Endothelial cell of umbilical vein (primary cell): ENCODE measurements around the gene RDX. TPM values are rescaled to one million over a fixed set of nuclear protein-coding genes. Genes with fewer than 3 reads are reported as not detected.

Source experiments
- BruUV-seq: library from RNA; stranded (reverse); fragments of 400-500 nt; replicated peaks from 2 replicates; lab custom pipeline; 2021; lab: Mats Ljungman, UMichigan
- CTCF ChIA-PET: fragments of 300-600, 350-600 bp; sonication (Branson Sonifier 250); formaldehyde crosslinking; loops from one replicate; lab custom pipeline; 2021; ENCODE audit warnings: antibody characterized with exemption, inconsistent platforms; lab: Charles Lee
- POLR2A ChIA-PET: fragments of 300-600, 350-600 bp; sonication (Branson Sonifier 250); formaldehyde crosslinking; loops from one replicate; lab custom pipeline; 2021; ENCODE audit warnings: antibody characterized with exemption, inconsistent platforms; lab: Charles Lee
- DNase-seq: peaks from one replicate; pipeline ENCODE4 v3.0.0-alpha.2; 2011; ENCODE audit warnings: low read depth, low spot score
- FAIRE-seq: peaks from 2 replicates; lab custom pipeline; 2011; peaks lifted over from hg19 to GRCh38; lab: Jason Lieb, UNC
- H2AFZ ChIP-seq: 2 replicates; pipeline ENCODE4 v1.6.0; 2012; ENCODE audit warnings: low read depth, low read length, control low read depth, inconsistent platforms
- H3K27ac ChIP-seq: 2 replicates; pipeline ENCODE4 v1.5.1; 2011; ENCODE audit warnings: low read depth, mild to moderate bottlenecking, control low read depth, low read length, moderate library complexity; ENCODE audit not compliant: insufficient read depth
- H3K27me3 ChIP-seq, 2 experiments: 2 replicates each; pipeline versions ENCODE4 v1.6.0 to v1.6.1; 2011; ENCODE audit warnings: low read length in 2 of 2, mixed read lengths in 1 of 2; ENCODE audit not compliant: control insufficient read depth in 2 of 2, insufficient read depth in 2 of 2
- H3K36me3 ChIP-seq, 2 experiments: 2 replicates in 1 of 2; 3 replicates in 1 of 2; pipeline ENCODE4 v1.5.1; 2011; ENCODE audit warnings: low read length in 2 of 2, mild to moderate bottlenecking in 1 of 2, moderate library complexity in 1 of 2; ENCODE audit not compliant: control insufficient read depth in 2 of 2, insufficient read depth in 2 of 2; ENCODE audit errors: extremely low read depth in 1 of 2
- H3K4me1 ChIP-seq: 3 replicates; pipeline ENCODE4 v1.5.1; 2011; ENCODE audit warnings: mild to moderate bottlenecking, low read length; ENCODE audit not compliant: control insufficient read depth, insufficient read depth; ENCODE audit errors: extremely low read depth
- H3K4me2 ChIP-seq: 2 replicates; pipeline ENCODE4 v1.6.1; 2011; ENCODE audit warnings: low read length, control low read depth, mixed read lengths; ENCODE audit not compliant: insufficient read depth
- H3K4me3 ChIP-seq, 3 experiments: fragments of 200-600 bp in 1 of 3; sonication (generic), shearing (Covaris generic) in 1 of 3; replicated peaks in 1 of 3; 2 replicates each; pipeline ENCODE4 v1.5.1; 2011 to 2016; ENCODE audit warnings: control low read depth in 3 of 3, low read length in 3 of 3, mild to moderate bottlenecking in 2 of 3, inconsistent platforms in 1 of 3, low read depth in 1 of 3, moderate library complexity in 1 of 3; ENCODE audit not compliant: insufficient read depth in 1 of 3
- H3K79me2 ChIP-seq: 2 replicates; pipeline ENCODE4 v1.6.0; 2012; ENCODE audit warnings: low read length, inconsistent platforms; ENCODE audit not compliant: control insufficient read depth, insufficient read depth
- H3K9ac ChIP-seq: replicated peaks from 2 replicates; pipeline ENCODE3; 2011; ENCODE audit warnings: low read length, control low read depth; ENCODE audit not compliant: insufficient read depth; ENCODE audit errors: extremely low read depth
- H3K9me1 ChIP-seq: replicated peaks from 3 replicates; pipeline ENCODE4 v1.6.0; 2011; ENCODE audit warnings: mild to moderate bottlenecking, low read length; ENCODE audit not compliant: control insufficient read depth, insufficient read depth; ENCODE audit errors: extremely low read depth
- H3K9me3 ChIP-seq: replicated peaks from 2 replicates; pipeline ENCODE4 v1.5.1; 2012; ENCODE audit warnings: low read length, inconsistent platforms; ENCODE audit not compliant: control insufficient read depth, insufficient read depth
- H4K20me1 ChIP-seq: replicated peaks from 2 replicates; pipeline ENCODE3; 2011; ENCODE audit warnings: mild to moderate bottlenecking, low read length; ENCODE audit not compliant: control insufficient read depth, insufficient read depth; ENCODE audit errors: extremely low read depth
- FOS ChIP-seq: IDR thresholded peaks from 2 replicates; pipeline ENCODE4 v1.6.1; 2011; ENCODE audit warnings: mild to moderate bottlenecking, low read length, moderate library complexity, borderline replicate concordance; ENCODE audit not compliant: insufficient read depth
- GATA2 ChIP-seq: IDR thresholded peaks from 2 replicates; pipeline ENCODE4 v1.7.0; 2011; ENCODE audit warnings: low read depth, mild to moderate bottlenecking, moderate library complexity, mixed read lengths, low read length; ENCODE audit not compliant: insufficient read length, insufficient read depth
- JUN ChIP-seq: IDR thresholded peaks from 2 replicates; pipeline ENCODE4 v1.6.1; 2011; ENCODE audit warnings: borderline replicate concordance, low read depth; ENCODE audit not compliant: insufficient read length, insufficient read depth
- MAX ChIP-seq: IDR thresholded peaks from 2 replicates; pipeline ENCODE4 v1.6.1; 2011; ENCODE audit not compliant: insufficient read depth, insufficient read length
- POLR2AphosphoS5 ChIP-seq: IDR thresholded peaks from 2 replicates; pipeline ENCODE4 v1.6.1; 2012; ENCODE audit warnings: low read depth, mild to moderate bottlenecking, control low read depth, low read length, moderate library complexity; ENCODE audit not compliant: insufficient read depth
- dilution Hi-C: fragments of 300-500 bp; cut with MboI; formaldehyde crosslinking; loops from one replicate; pipeline ENCODE4 v1.15.0; 2019; ENCODE audit warnings: low sequenced_read_pairs; ENCODE audit not compliant: extremely low pct_ligation_motif_present
- intact Hi-C: fragments of 100-400 bp; cut with micrococcal nuclease; formaldehyde crosslinking; loops from one replicate; pipeline ENCODE4 v1.10.0; 2022
- polyA plus RNA-seq, 4 experiments: library from polyadenylated mRNA; depleted of rRNA in 3 of 4; stranded (reverse) in 3 of 4; unstranded in 1 of 4; fragments of >200 nt; gene quantifications; 2 replicates each; pipeline versions ENCODE4 v1.2.1 to v1.2.3, GENCODE V29; 2011 to 2012; ENCODE audit warnings: missing spikeins in 1 of 4
- total RNA-seq: library from RNA; stranded (reverse); gene quantifications from 2 replicates; pipeline ENCODE4 v1.2.3, GENCODE V29; 2021

Gene RDX
- total and polyA plus RNA-seq, 2 donors (not counting 3 experiments of a cell fraction or from before 2014, with no cell fraction given), result 47.9 to 280 TPM

DNA sequence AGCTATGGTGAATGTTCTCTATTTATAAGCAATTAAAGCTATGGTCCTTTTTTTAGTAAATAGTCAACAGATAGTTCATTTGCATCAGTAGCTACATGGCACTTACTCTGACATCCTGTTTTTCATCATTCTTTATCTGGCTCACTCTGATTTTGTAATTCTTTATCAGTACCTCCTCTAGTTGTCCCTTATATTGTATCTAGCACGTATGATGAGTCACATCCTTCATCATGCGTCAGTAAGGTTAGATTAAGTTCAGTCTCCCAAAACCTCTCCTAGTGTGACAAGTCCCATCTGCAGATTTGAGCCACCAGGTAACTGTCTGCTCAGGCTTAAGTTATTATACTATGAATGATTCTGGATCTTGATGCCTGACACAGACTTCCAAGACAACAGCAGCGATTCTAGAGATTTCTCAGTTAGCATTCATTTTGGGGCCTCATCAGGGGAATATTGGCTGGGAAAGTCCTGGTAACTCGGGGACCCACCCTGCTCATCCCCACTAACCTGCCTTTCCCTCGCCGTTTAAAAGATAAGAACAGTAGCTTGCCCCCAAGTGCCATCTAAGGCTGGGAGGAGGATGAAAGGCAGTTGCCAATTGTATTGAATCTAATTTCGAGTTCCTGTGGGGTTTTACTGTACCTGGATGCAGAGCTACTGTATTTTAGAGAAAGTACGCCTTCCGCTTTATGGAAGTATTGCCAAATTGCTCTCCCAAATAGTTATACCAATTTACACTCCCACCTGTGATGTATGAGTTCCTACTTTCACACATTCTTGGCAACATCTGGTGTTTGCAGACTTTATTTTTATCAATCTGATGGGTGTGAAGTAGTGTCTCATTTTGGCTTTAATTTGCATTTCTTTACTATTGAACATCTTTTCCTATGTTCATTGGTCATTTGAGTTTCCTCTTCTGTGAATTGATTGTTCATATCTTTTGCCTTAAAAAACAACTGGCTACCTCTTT is 147.4 kb downstream of the RDX start:
- TF ChIP-seq MAX (no peak), POLR2AphosphoS5 (peak; percentile 64), JUN (peak; percentile 91), FOS (peak; percentile 87), GATA2 (peak; percentile 77)
- no TSS peak for BruUV-seq
- H3K9me3 ChIP-seq, result no peaks in the 10 kb centered on the region
- dilution Hi-C loops, result no loop called here
- H3K36me3 ChIP-seq, result no peaks in the 10 kb centered on the region
- H3K4me2 ChIP-seq, result peak overlapping the region; percentile 75
- no peaks in the 10 kb centered on the region for H3K27me3 ChIP-seq
- peaks cover 33% of the 10 kb centered on the region for H3K4me1 ChIP-seq
- H3K4me3 ChIP-seq, result no peak overlapping the region
- no peak overlapping the region for H2AFZ ChIP-seq
- DNase-seq (peak; percentile 79), FAIRE-seq (peak; percentile 57)
- CTCF ChIA-PET, result interaction anchor here (0.9 to 1.7 kb wide), 5 partner anchors 10 to 296 kb away, joined by 3 to 4 read pairs (median 3); no protein-coding TSS in a partner anchor
- intact Hi-C loops, result loop anchor here (1.0 to 2.0 kb wide), 3 partner anchors 48 to 203 kb away; no protein-coding TSS in a partner anchor
- H3K27ac ChIP-seq, result peak overlapping the region; percentile 74
- no peaks in the 10 kb centered on the region for H3K9me1 ChIP-seq
- H4K20me1 ChIP-seq, result no peaks in the 10 kb centered on the region
- H3K79me2 ChIP-seq, result peaks cover 46% of the 10 kb centered on the region
- peak overlapping the region; percentile 7 for H3K9ac ChIP-seq
- POLR2A ChIA-PET, result no interaction called here
